GM20000 (cell line): ENCODE results near the gene EPYC.

Source experiments
- DNase-seq: peaks from one replicate; pipeline ENCODE4 v3.0.0; 2012; ENCODE audit warnings: low spot score
- TF ChIP-seq, protein P1 (sequence below): IDR thresholded peaks from 2 replicates; pipeline ENCODE4 v1.5.1; 2012; ENCODE audit warnings: mild to moderate bottlenecking, control low read depth; ENCODE audit errors: extremely low read depth, missing control alignments

The EPYC gene

DNA sequence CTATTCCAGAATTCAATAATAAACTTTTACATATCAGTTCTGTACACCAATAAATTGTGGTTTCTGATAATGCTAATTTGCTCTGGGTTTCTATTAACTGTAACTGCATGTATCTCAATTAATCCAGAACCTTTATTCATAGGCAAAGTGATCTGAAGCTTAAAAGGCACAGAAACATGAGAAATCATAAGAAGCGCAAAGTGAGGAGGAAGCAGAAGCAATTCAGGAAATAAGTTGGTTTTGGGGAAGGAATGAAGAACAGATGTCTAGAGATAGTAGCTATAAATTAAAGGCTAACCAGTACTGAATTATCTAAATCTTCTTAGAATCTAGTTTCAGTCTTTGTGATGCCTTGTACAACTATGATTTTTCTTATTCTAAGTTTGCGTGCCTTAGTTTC, 28.5 kb upstream of the EPYC start:
- TF ChIP-seq, protein P1, sequence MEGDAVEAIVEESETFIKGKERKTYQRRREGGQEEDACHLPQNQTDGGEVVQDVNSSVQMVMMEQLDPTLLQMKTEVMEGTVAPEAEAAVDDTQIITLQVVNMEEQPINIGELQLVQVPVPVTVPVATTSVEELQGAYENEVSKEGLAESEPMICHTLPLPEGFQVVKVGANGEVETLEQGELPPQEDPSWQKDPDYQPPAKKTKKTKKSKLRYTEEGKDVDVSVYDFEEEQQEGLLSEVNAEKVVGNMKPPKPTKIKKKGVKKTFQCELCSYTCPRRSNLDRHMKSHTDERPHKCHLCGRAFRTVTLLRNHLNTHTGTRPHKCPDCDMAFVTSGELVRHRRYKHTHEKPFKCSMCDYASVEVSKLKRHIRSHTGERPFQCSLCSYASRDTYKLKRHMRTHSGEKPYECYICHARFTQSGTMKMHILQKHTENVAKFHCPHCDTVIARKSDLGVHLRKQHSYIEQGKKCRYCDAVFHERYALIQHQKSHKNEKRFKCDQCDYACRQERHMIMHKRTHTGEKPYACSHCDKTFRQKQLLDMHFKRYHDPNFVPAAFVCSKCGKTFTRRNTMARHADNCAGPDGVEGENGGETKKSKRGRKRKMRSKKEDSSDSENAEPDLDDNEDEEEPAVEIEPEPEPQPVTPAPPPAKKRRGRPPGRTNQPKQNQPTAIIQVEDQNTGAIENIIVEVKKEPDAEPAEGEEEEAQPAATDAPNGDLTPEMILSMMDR = no peak
- DNase-seq = no peak

DNA sequence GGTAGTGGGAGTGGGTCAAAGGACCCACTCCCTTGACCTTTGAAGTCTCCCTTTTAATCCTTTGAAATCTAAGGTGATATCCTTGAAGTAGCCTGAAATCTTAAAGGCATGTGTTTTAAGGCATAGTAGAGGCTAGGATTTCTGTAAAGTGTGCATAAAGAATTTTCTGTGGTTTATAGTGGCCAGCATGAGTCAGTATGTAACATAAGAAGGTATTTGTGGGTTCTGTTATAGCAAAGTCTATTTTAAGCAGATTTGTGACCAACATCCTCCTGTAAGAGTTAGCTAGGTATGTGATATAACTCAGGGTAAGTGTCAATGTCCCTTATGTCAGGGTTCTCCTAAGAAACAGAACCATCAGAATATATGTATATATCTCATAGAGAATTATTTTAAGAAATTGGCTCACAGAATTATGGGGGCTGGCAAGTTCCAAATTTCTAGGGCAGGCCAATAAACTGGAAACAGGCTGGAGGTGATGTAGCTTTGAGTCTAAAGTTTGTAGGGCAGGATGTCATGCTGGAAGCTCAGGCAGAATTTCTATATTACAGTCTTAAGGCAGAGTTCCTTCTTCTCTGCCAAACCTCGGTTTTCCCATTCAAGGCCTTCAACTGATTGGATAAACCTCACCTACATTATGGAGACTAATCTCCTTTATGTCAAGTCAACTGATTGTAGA, 18.7 kb upstream of the EPYC start:
- TF ChIP-seq, protein P1 = no peak
- DNase-seq = no peak

DNA sequence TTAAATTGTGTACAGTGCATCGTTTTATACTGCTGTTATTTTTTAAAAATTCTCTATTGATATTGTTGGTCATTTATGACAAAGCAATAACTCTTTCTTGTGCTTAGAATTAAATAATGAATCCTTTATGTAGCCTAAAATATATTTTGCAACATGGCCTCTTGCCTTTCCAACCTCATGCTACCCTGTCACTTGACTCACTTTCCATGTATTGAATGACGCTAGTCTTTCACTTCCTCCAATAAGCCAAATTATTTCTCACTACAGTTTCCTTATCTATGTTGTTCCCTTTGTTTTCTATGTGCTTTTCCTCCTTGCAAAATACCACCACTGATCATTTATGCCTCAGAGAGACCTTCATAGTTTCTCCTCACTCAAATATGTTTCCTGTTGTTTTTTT, 16.3 kb upstream of the EPYC start:
- DNase-seq = no peak
- TF ChIP-seq, protein P1 = no peak

DNA sequence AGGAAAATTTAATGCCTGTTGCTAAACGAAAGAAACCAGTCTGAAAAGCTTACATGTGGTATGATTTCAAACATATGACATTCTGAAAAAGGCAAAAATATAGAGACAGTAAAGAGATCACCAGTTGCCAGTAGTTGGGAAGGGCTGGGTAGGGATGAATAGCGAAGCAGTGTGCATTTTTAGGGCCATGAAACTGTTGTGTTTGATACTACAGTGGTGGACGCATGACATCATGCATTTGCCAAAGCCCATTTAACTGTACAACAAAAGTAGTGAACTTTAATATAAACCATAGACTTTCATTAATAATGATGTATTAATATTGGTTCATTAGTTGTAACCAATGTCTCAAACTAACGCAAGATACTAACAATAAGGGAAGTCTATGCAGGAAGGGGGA, 14.7 kb upstream of the EPYC start:
- no peak for DNase-seq
- TF ChIP-seq, protein P1 = no peak

DNA sequence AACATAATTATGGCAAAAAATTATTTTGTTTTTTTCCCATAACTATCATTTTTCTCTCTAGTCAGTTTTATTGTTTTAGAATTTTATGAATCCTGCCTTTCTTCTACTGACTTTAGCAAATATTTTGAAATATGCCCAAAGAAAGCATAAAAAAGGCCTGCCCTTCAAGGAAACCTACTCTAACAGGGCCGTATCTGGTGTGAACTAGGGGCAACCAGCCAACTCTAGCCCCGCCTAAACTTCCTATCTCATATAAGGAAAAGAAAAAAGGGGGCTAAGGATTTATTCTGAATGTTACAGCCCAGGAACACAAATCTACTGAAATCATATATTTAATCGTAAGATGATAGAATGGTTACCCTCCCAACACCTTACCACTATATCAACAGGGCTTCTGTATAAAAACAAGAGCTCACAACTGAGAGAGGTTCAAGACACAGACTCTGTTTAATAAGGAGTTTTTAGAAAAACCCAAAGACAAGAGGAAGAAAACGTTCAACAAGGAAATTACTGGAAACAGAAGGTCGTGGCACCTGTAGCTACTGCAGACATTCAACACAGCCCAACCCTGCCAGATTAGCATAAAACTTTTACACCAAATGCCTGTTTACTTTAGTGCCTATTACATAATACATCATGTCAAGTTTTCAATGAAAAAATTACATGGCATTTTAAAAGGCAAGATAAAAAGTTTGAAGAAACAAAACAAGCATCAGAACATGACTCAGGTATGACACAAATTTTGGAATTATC, 12.9 kb upstream of the EPYC start:
- TF ChIP-seq, protein P1 = no peak
- DNase-seq = no peak

DNA sequence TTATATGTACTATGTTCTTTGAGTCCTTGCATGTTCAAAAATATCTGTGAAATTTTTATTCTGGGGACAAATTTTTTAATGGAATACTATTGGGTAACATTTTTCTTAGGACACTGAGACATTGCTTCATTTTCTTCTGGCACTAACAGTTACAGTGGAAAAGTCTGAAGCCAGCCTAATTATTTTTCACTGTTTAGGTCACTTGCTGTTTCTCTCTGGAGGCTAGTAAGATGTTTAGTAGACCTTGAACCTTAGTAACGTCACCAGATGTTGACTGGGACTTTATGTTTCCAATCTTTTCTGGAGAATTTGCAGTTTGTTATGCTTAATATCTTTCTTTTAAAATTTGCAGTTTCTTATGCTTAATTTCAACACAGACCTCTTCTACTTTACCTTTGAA, 12.3 kb upstream of the EPYC start:
- TF ChIP-seq, protein P1 = no peak
- DNase-seq = no peak

DNA sequence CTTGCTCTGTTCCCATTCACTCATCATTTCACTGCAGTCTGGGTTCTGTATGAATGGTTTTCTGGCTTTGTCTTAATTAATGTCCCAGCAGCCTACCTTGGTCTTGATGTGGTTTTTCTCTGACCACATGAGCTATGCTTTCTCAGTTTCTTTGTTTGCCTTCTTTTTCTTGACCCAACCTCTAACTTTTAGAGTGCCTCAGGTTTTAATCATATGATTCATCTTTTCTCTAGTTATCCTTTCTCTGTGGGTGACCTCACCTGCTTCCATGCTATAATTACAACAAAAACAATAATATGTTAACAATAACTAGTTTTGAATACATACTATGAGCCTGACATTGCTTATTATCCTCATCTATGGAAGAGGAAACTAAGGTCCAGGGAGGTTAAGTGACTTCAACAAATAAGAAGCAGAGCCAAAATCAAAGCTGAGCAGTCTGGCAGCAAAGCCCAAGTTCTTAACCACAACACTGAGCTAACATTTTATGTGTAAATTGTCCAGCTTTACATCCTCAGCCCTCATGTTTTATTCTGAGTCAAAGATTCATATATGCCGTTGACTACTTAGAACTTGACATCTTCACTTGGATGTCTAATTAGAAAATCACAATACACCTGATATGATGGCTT, 4.7 kb upstream of the EPYC start:
- TF ChIP-seq, protein P1 = no peak
- DNase-seq = peak; percentile 10
